NCI-H2227 (cell line): ENCODE measurements around the gene CCR7.
"Not testable (repeated sequence)": the region's sequence is repeated elsewhere in the genome, so short reads cannot be mapped to it uniquely, and the experiment has no call there.

ENCODE experiments used
- DNase-seq: peaks from one replicate; lab custom pipeline; 2025; ENCODE audit not compliant: unreplicated experiment; lab: John Stamatoyannopoulos, UW

Gene CCR7

GRCh38 chr17:40551091-40551878 is 14.0 kb downstream of the CCR7 start:
- DNase-seq = no peak

- no peak for DNase-seq
Measured at GRCh38 chr17:40550608-40551007, 14.7 kb downstream of the CCR7 start.

GRCh38 chr17:40548982-40549685 is 16.1 kb downstream of the CCR7 start:
- no peak for DNase-seq

- DNase-seq = no peak
Measured at GRCh38 chr17:40548491-40548981, 16.7 kb downstream of the CCR7 start.

DNA sequence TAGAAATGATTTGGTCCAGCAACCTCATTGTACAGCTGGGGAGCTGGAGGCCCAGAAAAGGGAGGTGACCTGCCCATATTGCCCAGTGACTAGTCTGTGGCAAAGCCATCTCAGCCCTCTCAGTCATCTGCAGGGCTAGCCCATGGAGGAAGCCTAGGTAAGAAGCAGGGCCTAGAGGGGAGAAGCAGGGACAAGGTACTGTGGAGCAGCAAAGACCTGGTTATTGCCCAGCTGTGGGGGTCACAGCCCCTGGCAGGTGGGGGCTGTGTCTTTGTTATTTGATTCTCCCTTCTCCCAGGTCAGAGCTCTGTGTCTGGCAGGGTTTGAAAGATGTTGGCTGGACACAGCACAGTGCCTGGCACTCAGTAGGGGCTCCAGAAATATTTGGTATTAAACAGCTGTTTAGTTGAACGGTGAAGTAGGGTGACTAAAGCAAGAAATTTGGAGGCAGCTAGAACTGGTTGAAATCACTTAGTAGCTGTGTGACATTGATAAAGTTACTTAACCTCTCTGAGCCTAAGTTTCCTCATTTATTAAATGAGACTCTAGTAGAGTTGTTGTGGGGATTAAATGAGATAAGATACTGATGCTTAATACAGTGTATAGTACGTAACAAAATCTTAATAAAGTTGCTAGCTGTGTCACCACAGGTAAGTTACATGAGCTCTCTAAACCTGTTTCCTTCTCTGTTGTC is 17.3 kb downstream of the CCR7 start:
- no peak for DNase-seq

- DNase-seq = peak; percentile 26
Measured at GRCh38 chr17:40547079-40547784, 18.0 kb downstream of the CCR7 start.

DNA sequence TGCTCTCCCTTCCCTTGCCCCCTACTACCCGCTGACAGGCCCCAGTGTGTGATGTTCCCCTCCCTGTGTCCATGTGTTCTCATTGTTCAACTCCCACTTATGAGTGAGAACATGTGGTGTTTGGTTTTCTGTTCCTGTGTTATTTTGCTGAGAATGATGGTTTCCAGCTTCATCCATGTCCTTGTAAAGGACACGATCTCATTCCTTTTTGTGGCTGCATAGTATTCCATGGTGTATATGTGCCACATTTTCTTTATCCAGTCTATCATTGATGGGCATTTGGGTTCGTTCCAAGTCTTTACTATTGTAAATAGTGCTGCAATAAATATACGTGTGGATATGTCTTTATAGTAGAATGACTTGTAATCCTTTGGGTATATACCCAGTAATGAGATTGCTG is 18.8 kb downstream of the CCR7 start:
- not testable (repeated sequence) for DNase-seq

GRCh38 chr17:40545660-40546059 is 19.6 kb downstream of the CCR7 start:
- DNase-seq = no peak

DNA sequence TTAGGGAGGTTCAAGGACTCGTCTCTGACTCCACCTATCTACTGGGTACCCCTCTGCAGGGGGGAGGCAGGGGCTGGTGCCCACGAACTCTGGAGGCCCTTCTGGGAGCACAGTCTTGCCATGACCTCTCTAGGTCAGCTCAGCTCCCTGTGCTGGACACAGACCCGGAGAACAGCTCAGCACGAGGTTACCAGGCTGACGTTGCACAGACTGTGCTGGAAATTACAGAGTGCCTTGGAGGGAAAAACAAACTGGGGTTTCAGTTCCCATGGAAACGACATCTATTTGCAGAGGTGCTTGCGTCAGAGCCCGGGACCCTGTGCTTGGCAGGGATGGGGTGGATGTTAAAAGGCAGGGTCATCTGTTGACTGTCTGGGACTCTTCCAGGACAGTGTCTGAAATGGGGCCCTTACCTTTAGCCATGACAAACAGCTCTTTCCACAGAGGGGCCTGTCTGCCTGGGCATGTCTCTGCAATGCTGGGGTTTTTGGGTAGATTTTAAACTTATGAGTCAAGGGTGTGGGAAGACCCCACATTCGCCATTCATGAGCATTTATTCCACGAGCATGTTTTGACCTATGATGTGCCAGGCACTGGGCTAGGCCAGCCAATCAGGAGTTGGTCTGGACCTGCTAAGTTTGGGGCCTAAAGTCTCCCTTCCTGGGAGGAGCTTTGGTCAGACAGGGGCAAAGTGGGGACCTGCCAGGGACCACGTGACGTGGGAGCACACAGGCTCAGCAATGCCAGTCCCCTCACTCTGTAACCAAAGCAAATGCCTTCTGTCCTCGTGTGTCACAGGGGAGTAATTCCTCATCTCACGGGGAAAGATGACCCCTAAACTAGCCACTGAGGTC is 22.5 kb downstream of the CCR7 start:
- DNase-seq = peak; percentile 84

GRCh38 chr17:40541873-40542557 is 23.3 kb downstream of the CCR7 start:
- peak; percentile 78 for DNase-seq

DNA sequence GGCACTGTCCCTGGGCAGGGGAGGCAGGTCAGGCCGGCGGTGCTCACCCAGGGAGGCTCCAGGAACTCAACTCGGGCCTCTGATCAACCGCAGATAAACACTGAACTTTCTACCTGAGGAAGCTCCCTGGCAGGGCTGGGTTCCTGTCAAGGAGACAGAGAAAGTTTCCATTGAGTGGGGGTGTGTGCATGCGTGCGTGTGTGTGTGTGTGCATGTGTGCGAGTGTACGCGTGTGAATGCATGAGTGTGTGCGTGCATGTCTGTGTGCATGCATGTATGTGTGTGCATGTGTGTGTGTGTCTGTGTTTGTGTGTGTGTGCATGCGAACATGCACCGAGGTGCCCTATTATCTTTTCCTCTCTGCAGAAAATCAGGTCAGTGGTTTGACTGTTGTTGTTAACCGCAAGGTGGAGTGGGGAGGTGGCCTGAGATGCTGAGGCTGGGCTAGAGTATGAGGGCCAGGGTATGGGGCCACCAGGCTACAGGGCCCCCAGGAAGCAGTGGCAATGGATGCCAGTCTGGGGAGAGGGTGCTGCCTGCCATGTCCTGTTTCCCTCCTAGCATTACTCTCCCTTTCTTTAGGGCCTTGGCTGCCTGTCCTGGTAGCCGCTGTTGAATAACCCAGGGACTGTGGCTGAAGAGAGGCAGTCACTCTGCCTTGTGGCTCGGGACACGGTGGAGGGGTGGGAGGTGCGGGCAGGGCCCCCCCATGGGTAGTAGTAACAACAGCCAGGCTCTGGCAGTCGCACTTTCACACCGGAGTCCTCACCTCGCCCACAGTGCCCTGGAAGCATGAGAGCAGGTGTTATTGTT is 24.0 kb downstream of the CCR7 start:
- no peak for DNase-seq

DNA sequence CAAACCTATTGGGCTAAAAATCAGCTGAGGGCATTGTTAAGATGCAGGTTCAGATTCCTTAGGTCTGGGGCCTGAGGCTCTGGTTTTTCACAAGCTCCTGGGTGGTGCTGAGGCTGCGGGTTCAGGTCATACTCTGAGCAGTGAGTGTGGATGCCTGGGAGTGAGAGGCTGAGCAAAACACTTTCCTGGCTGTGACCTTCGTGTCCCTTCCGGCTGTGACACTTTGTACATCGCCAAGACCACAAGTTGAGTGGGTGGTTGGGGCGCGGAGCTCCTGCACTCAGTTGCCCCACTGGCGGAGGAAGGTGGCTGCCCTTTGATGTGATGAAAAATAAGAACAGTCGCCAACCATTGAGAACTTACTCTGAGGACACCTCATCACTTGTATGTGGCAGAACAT is 24.8 kb downstream of the CCR7 start:
- DNase-seq = no peak

DNA sequence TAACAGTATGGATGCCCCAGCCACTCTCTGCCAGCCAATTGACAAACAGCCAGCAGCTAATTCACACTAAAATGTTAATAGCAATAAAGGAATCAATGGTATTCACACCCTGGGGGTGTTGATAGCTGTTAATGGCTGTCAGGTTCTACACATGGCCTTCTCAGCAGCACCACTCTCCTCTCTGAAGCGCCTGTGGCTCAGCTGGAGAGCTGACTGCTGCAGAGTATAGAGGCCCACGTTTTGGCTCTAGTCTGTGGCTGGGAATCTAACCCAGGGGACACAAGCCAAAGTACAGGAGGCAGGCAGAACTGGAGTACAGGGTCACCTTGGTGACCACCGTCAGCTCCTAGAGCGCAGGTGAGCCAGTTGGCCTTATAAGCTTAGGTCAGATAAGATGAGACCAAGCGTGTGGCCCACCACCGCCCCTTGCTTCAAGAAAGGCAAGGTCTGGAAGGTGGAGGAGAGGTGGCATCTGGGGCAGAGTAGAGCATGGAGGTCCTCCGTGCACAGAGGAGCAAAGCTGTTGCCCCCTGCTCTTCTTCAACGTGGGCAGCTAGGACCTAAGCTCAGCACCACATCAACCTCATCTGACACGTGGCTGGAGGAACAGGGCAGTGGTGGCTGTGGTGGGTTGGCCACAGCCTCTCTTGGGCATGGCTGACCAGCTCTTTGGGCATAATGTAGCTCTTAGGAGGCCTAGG is 25.4 kb downstream of the CCR7 start:
- DNase-seq = no peak

DNA sequence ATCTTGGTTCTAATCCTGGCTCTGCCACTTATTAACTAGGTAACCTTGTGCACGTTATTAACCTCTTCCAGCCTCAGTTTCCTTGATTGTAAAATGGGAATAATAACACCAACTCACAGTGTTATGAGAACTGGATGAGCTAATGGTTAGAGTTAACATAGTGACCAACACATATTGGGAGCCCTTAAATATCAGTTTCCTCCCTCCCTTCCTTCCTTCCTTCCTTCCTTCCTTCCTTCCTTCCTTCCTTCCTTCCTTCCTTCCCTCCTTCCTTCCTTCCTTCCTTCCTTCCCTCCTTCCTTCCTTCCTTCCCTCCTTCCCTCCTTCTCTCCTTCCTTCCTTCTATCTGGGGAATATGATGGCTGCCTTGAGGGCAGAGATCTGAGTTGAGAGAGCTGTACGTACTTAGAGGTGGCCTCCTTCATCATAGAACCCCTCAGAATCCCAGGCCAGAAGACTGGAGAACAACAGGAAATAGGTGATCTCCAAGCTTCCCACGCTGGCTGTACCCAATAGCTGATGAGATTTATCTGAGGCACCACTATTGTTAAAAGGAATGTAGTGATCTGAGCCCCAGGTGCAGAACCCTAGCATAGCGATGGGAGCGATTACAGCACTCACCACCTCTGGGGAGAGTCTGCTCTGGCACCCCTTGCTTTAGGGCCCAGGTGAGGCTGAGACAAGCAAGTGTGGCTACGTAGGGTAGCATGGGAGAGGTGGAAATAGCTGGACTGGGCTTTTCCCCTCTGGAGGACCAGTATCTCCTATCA is 26.2 kb downstream of the CCR7 start:
- no peak for DNase-seq

- DNase-seq = no peak
Measured at GRCh38 chr17:40538019-40538935, 27.0 kb downstream of the CCR7 start.
